Endothelial cell of hepatic sinusoid (primary cell): ENCODE data around the gene EVPLL.
"Not testable (repeated sequence)": the region's sequence is repeated elsewhere in the genome, so short reads cannot be mapped to it uniquely, and the experiment has no call there.

Experiments
- in situ Hi-C: cut with HindIII; loops from 2 replicates; pipeline ENCODE4 v1.10.0; 2017; ENCODE audit warnings: low sequenced_read_pairs

Gene EVPLL

GRCh38 chr17:18377437-18378204, at the start of gene EVPLL:
EVPLL (plus strand) TSS chr17:18377778; CDS start chr17:18380938, 3,160 bp downstream.
- in situ Hi-C loops = no loop called here

GRCh38 chr17:18328643-18329204, 48.9 kb upstream of the EVPLL start:
- in situ Hi-C loops = no loop called here

GRCh38 chr17:18331879-18332278, 45.7 kb upstream of the EVPLL start:
- in situ Hi-C loops = no loop called here

- in situ Hi-C loops = no loop called here
These were observed 44.6 kb upstream of the EVPLL start for GRCh38 chr17:18332909-18333489.

GRCh38 chr17:18338158-18338557, 39.4 kb upstream of the EVPLL start:
- in situ Hi-C loops = not testable (repeated sequence)

- in situ Hi-C loops = no loop called here
These were observed 37.6 kb upstream of the EVPLL start for GRCh38 chr17:18339933-18340332.

GRCh38 chr17:18344021-18344420, 33.6 kb upstream of the EVPLL start:
- in situ Hi-C loops = no loop called here

- in situ Hi-C loops = no loop called here
These were observed 24.0 kb upstream of the EVPLL start for GRCh38 chr17:18353541-18353940.

GRCh38 chr17:18356624-18357023, 21.0 kb upstream of the EVPLL start:
- in situ Hi-C loops = no loop called here

GRCh38 chr17:18360518-18360917, 17.1 kb upstream of the EVPLL start:
- in situ Hi-C loops = no loop called here

- in situ Hi-C loops = no loop called here
These were observed 15.5 kb upstream of the EVPLL start for GRCh38 chr17:18361837-18362697.

GRCh38 chr17:18362698-18363100, 14.9 kb upstream of the EVPLL start:
- in situ Hi-C loops = no loop called here

- in situ Hi-C loops = no loop called here
These were observed 14.2 kb upstream of the EVPLL start, which contains the start of gene SHMT1 for GRCh38 chr17:18363101-18364049. SHMT1 (minus strand) TSS chr17:18363550; CDS start chr17:18355981, 7,569 bp downstream.

GRCh38 chr17:18364166-18364565, 13.4 kb upstream of the EVPLL start:
- in situ Hi-C loops = no loop called here

GRCh38 chr17:18368946-18369345, 8.6 kb upstream of the EVPLL start:
- in situ Hi-C loops = no loop called here

GRCh38 chr17:18370761-18371160, 6.8 kb upstream of the EVPLL start:
- in situ Hi-C loops = no loop called here

- in situ Hi-C loops = no loop called here
These were observed 6.1 kb upstream of the EVPLL start for GRCh38 chr17:18371455-18371854.

- in situ Hi-C loops = not testable (repeated sequence)
These were observed 4.4 kb upstream of the EVPLL start for GRCh38 chr17:18373181-18373580.

GRCh38 chr17:18374216-18374615, 3.4 kb upstream of the EVPLL start:
- in situ Hi-C loops = no loop called here

- in situ Hi-C loops = no loop called here
These were observed 577 bp downstream of the EVPLL start for GRCh38 chr17:18378205-18378505.
